Thyroid gland (tissue), 4 donors: Measurements from ENCODE around the gene EXOSC10. TPM values are rescaled to one million over a fixed set of nuclear protein-coding genes. Genes with fewer than 3 reads are reported as not detected.
"Not testable (repeated sequence)": the region's sequence is repeated elsewhere in the genome, so short reads cannot be mapped to it uniquely, and the experiment has no call there.

Experiments
- DNase-seq, 2 donors: peaks; one replicate each; pipeline ENCODE4 v3.0.0-alpha.2; 2019
- H3K27ac ChIP-seq, 3 donors: fragments of 200-600 bp; sonication (generic); 1 replicate in 2 of 3; 2 replicates in 1 of 3; pipeline ENCODE4 v1.5.1; 2016 to 2019; ENCODE audit warnings: mild to moderate bottlenecking in 1 of 3, moderate library complexity in 1 of 3
- H3K27me3 ChIP-seq: fragments of 200-600 bp; sonication (generic); one replicate; pipeline ENCODE4 v1.5.1; 2019
- H3K36me3 ChIP-seq, 2 donors: fragments of 200-600 bp; sonication (generic); one replicate each; pipeline ENCODE4 v1.5.1; 2016 to 2019
- H3K4me1 ChIP-seq, 2 donors: fragments of 200-600 bp; sonication (generic); one replicate each; pipeline ENCODE4 v1.5.1; 2017 to 2019
- H3K4me3 ChIP-seq, 3 donors: fragments of 200-600 bp; sonication (generic); replicated peaks in 1 of 3; 1 replicate in 2 of 3; 2 replicates in 1 of 3; pipeline ENCODE4 v1.5.1; 2016; ENCODE audit warnings: mild to moderate bottlenecking in 1 of 3
- H3K9me3 ChIP-seq: fragments of 200-600 bp; sonication (generic); one replicate; pipeline ENCODE4 v1.5.1; 2017
- POLR2A ChIP-seq, 2 donors: fragments of 450-650 bp; IDR thresholded peaks; one replicate each; pipeline ENCODE4 v1.6.1; 2017; ENCODE audit warnings: antibody characterized with exemption in 2 of 2, mild to moderate bottlenecking in 2 of 2, moderate library complexity in 1 of 2
- WGBS, 2 donors: methylation state at CpG; one replicate each; pipeline ENCODE4 v1.1.5; 2017; 5-methylcytosine and 5-hydroxymethylcytosine counted together
- intact Hi-C: fragments of 100-400 bp; cut with DNase I; formaldehyde crosslinking; loops from one replicate; pipeline ENCODE4 v1.15.1; 2023
- total RNA-seq, 4 donors: library from RNA; depleted of rRNA; stranded (reverse); fragments of >200 nt; gene quantifications; one replicate each; pipeline ENCODE4 v1.2.3, GENCODE V29; 2016
- TF ChIP-seq, protein P1 (sequence below), 6 experiments: fragments of 200-600 bp in 3 of 6; fragments of 450-650 bp in 3 of 6; sonication (generic) in 3 of 6; IDR thresholded peaks; one replicate each; pipeline ENCODE4 v1.5.1; 2016 to 2019; ENCODE audit warnings: antibody characterized with exemption in 6 of 6, mild to moderate bottlenecking in 2 of 6, inconsistent platforms in 1 of 6, moderate library complexity in 1 of 6

Gene EXOSC10
- total RNA-seq, 4 donors from 2014 or later = 41.1 to 60.7 (median 51.6) TPM

DNA sequence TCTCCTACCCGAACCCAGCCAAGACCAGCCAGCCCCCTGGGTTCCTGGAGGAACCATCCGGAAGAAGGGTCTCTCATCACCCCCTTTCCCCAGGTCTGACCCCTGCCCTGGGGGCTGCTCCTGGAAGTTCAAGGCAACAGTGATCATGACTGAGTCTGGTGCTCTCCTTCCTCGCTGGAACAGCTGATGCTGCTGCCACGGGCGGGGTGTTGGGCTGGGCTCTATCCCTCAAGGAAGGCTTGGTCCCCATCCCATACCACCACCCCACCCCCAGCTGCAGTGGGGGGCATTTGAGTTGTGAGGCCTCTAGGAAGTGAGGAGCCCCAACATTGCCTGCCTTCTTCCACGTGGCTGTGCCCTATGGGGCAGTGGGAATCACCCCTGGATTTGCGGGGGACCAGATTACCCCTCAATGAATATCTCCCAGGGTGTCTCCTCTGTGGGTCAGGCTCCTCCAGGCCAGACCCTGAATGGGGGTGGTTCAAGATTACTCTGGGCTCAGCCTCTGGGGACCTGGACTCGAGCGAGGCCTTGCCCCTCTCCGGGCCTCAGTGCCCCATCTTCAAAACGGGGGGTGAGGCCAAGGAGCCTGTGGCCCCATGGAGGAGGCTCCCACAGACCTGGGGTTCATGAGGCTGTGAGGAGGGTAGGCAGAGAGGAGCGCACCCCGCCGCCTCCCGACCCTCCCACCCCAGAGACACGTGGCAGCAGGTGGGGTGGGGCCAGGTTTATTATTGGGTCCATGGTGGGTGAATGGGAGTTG lies 55.4 kb downstream of the EXOSC10 start:
- 59 to 81% methylated on average over 9 to 10 of the region's 16 CpGs for WGBS, 2 donors
- DNase-seq = no peak

DNA sequence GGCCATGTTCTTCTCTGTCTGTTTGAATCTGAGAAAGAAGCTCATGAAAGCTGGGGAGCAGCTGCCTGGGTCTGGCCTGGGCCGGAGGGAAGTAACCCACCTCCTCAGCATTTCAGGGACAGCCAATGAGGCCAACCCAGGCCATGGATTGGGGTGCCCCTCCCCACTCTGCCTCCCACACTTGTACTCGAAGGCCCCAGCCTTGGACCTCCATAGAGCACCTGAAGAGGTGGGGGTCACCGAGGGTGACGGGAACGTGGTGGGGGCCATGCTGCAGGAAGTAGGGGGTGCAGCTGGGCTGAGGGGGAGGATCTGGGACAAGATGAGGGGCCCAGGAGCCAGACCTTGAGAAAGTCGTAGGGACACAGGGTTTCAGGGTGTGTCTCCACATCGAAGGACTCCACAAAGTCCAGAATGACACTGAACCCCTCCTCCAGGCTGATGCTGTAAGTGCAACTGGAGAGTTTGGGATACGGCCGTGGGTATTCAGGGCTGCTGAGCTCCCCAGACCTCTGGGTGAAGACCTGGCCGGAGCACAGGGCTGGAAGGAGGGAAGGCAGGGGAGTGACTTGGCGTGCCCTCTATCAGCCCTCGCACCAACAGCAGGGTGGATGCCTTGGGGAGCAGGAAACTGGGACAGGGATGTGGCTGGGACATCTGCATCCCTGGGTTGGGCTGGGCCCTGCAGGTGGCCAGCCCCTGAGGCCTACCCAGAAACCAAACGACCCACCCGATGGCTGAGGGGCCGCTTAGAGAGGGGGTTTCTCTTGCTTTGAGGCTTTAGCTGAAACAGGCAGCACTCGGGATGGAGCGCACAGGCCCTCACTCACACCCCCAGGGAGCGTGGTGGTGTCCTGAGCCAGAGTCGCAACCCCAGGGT lies 56.4 kb downstream of the EXOSC10 start:
- Histone ChIP-seq H3K9me3 (no peaks in the 10 kb centered on the region), H3K27ac (no peak overlapping the region), H3K4me1 (no peaks in the 10 kb centered on the region), H3K36me3 (no peaks in the 10 kb centered on the region), H3K4me3 (no peak overlapping the region), H3K27me3 (no peaks in the 10 kb centered on the region)
- intact Hi-C loops = no loop called here
- TF ChIP-seq POLR2A (IDR thresholded peaks at IDR 0.05) = no peak
- TF ChIP-seq, protein P1, sequence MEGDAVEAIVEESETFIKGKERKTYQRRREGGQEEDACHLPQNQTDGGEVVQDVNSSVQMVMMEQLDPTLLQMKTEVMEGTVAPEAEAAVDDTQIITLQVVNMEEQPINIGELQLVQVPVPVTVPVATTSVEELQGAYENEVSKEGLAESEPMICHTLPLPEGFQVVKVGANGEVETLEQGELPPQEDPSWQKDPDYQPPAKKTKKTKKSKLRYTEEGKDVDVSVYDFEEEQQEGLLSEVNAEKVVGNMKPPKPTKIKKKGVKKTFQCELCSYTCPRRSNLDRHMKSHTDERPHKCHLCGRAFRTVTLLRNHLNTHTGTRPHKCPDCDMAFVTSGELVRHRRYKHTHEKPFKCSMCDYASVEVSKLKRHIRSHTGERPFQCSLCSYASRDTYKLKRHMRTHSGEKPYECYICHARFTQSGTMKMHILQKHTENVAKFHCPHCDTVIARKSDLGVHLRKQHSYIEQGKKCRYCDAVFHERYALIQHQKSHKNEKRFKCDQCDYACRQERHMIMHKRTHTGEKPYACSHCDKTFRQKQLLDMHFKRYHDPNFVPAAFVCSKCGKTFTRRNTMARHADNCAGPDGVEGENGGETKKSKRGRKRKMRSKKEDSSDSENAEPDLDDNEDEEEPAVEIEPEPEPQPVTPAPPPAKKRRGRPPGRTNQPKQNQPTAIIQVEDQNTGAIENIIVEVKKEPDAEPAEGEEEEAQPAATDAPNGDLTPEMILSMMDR (IDR thresholded peaks at IDR 0.05) = no peak
- no peak for DNase-seq
- 73 to 79% methylated on average over 15 to 19 of the region's 19 CpGs for WGBS, 2 donors

More for the DNA sequence above, 55.4 kb downstream of the EXOSC10 start:
- no peaks in the 10 kb centered on the region for H3K4me1 ChIP-seq
- H3K27ac ChIP-seq = no peak overlapping the region
- TF ChIP-seq POLR2A (IDR thresholded peaks at IDR 0.05) = no peak
- TF ChIP-seq, protein P1 (IDR thresholded peaks at IDR 0.05) = no peak
- no peaks in the 10 kb centered on the region for H3K27me3 ChIP-seq
- intact Hi-C loops = no loop called here
- no peaks in the 10 kb centered on the region for H3K9me3 ChIP-seq
- H3K4me3 ChIP-seq = no peak overlapping the region
- H3K36me3 ChIP-seq = no peaks in the 10 kb centered on the region

DNA sequence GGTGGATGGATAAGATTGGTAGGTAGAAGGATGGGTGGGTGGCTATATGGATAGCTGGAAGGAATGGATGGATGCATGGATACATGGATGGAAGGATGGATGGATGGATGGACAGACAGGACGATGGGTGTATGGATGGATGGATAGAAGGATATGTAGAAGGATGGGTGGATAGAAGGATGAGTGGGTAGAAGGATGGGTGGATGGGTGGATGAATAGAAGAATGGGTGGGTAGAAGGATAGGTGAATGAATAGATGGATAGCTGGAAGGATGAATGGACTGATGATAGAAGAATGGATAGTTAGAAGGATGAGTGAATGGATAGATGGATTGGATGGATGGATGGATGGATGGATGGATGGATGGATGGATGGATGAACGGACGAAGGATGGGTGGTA lies 57.6 kb downstream of the EXOSC10 start:
- H3K4me3 ChIP-seq = no peak overlapping the region
- no peaks in the 10 kb centered on the region for H3K27me3 ChIP-seq
- DNase-seq = no peak
- no peak for TF ChIP-seq POLR2A (IDR thresholded peaks at IDR 0.05)
- no peaks in the 10 kb centered on the region for H3K36me3 ChIP-seq
- H3K4me1 ChIP-seq = no peaks in the 10 kb centered on the region
- intact Hi-C loops = no loop called here
- WGBS, 2 donors = 77 to 83% methylated on average over 3 of the region's 3 CpGs
- H3K9me3 ChIP-seq = no peaks in the 10 kb centered on the region
- H3K27ac ChIP-seq = no peak overlapping the region

DNA sequence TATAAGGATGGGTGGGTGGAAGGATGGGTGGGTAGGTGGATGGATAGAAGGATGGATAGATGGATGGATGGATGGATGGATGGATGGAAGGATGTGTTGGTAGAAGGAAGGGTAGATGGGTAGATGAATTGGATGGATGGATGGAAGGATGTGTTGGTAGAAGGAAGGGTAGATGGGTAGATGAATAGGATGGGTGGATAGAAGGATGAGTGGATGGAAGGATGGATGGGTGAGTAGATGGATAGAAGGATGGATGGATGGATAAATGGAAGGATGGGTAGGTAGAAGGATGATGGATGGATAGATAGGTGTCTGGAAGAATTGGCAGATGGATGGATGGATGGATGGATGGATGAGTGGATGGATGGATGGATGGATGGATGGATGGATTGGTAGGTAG lies 58.6 kb downstream of the EXOSC10 start:
- TF ChIP-seq, protein P1 (IDR thresholded peaks at IDR 0.05) = no peak
- no peak for TF ChIP-seq POLR2A (IDR thresholded peaks at IDR 0.05)
- Histone ChIP-seq H3K9me3 (no peaks in the 10 kb centered on the region), H3K27ac (no peak overlapping the region), H3K27me3 (no peaks in the 10 kb centered on the region), H3K4me3 (no peak overlapping the region), H3K4me1 (no peaks in the 10 kb centered on the region), H3K36me3 (no peaks in the 10 kb centered on the region)
- DNase-seq = no peak
- intact Hi-C loops = no loop called here

DNA sequence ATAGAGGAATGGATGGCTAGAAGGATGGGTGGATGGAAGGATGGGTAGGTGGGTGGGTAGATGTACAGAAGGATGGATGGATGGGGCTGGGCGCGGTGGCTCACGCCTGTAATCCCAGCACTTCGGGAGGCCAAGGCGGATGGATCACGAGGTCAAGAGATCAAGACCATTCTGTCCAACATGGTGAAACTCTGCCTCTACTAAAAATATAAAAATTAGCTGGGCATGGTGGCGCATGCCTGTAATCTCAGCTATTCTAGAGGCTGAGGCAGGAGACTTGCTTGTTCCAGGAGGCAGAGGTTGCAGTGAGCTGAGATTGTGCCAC lies 59.6 kb downstream of the EXOSC10 start:
- DNase-seq, H3K9me3 ChIP-seq, intact Hi-C loops, H3K27ac ChIP-seq, H3K36me3 ChIP-seq, H3K4me3 ChIP-seq, H3K27me3 ChIP-seq, H3K4me1 ChIP-seq: not testable (repeated sequence)
- WGBS, 2 donors = 85 to 91% methylated on average over 7 of the region's 7 CpGs
